HG03039 (cell line): ENCODE data around the gene ABCC6.

Experiments used
- ATAC-seq: cut with Tn5 transposase; IDR thresholded peaks from one replicate; pipeline ENCODE4 v1.9.1; 2021; ENCODE audit warnings: mild to moderate bottlenecking, moderate library complexity; ENCODE audit not compliant: unreplicated experiment

The ABCC6 gene

GRCh38 chr16:16143931-16144330 is 79.4 kb downstream of the ABCC6 start:
- ATAC-seq, result no peak

GRCh38 chr16:16143038-16143763 is 80.1 kb downstream of the ABCC6 start:
- no peak for ATAC-seq

DNA sequence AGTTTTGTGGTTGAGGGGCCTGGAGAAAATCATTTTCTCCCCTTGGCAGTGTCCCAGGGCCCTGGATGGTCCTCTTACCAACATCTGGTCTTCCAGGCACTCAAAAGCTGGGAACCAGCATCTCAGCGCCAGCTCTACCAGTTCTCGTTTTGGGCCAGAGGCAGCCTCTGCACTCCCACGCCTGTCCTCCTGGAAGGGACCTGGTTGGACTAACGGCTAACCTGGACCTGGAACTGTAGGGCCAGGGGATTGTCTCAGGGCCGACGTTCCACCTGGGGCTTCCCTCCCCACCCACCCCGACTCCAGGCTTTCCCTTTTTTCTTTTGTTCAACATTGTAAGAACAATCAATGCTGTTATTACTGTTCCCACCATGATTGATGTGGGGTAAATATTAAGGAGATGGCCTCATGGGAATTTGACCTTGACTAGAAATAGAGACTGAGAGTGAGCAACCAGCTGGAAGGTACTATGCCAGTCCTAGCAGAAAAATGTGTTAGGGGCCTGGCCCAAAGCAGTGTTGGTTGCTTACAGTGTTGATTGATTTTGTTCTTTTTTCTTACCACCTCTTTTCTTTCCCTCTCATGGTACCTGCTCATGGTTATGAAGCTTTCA is 81.4 kb downstream of the ABCC6 start:
- ATAC-seq, result no peak

DNA sequence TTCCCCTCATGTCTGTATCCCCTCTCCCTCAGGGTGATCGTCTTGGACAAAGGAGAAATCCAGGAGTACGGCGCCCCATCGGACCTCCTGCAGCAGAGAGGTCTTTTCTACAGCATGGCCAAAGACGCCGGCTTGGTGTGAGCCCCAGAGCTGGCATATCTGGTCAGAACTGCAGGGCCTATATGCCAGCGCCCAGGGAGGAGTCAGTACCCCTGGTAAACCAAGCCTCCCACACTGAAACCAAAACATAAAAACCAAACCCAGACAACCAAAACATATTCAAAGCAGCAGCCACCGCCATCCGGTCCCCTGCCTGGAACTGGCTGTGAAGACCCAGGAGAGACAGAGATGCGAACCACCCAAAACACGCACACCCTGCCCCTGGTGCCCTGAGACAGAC is 82.2 kb downstream of the ABCC6 start:
- no peak for ATAC-seq

DNA sequence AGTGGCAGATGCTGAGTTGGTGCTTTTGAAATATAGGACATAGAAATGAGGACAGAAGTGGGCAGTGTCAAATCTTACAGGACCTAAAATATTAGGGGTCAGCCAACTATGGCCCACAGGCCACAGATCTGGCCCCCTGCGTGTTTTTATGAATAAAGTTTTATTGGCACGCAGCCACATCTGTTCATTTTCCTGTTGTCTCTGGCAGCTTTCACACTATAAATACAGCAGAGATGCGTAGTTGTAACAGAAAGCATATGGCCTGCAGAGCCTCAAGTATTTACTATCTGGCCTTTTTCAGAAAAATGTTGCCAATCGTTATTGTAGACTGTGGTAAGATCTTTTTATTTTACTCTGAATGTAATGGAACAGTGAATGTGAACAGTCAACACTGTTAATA is 82.8 kb downstream of the ABCC6 start:
- ATAC-seq, result no peak

- ATAC-seq, result no peak
Measured at GRCh38 chr16:16139806-16140205, 83.5 kb downstream of the ABCC6 start.

DNA sequence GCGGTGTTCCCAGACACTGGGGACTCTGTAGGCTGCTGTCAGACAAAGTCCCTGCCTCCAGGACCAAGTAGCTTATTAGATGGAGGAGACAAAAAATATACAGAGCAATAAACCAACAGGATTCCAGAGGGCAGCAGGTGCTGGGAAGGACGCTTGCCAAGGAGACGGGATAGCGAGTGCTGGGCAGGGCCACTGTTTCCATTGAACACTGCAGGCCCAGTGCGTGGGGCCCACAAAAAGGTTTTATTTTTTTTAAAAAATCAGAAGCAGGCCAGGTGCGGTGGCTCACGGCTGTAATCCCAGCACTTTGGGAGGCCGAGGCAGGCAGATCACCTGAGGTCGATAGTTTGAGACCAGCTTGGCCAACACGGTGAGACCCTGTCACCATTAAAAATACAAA is 84.2 kb downstream of the ABCC6 start:
- no peak for ATAC-seq

GRCh38 chr16:16138034-16138635 is 85.2 kb downstream of the ABCC6 start:
- no peak for ATAC-seq

DNA sequence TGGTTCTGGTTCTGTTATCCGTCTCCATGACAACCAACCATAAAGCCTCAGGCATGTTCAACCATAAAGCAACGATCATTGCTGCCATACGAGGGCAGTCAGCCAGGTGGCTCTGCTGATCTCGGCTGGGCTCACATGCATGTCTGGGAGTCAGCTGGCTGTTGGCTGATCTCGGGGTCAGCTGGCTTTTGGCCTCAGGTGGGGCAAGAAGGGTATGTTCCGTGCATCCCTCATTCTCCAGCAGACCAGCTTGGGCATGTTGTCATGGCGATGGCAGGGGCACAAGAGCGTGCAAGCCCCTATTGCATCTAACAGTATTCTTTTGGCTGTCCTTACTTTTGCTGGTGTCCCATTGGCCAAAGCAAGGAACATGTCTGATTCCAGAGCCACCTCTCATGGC is 86.2 kb downstream of the ABCC6 start:
- no peak for ATAC-seq

DNA sequence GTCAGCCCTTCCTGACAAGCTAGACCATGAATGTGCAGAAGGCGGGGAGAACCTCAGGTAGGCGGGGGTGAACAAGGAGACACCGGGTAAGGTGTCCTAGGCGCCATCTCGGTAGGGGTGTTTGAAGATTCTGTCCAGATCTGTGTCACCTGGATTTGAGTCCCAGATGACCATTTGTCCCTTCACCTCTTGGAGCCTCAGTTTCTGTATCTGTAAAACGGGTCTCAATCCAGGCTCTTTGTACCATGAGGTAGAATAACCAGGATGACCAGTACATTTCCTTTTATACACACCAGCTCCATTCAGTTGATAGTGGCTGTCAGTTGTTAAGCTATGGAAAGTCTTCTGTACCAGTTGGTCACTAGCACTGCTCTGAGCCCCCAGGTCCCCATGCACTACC is 86.7 kb downstream of the ABCC6 start:
- ATAC-seq, result no peak

- ATAC-seq, result no peak
Measured at GRCh38 chr16:16133943-16134604, 89.2 kb downstream of the ABCC6 start.

GRCh38 chr16:16131659-16132058 is 91.6 kb downstream of the ABCC6 start:
- no peak for ATAC-seq

GRCh38 chr16:16131204-16131603 is 92.1 kb downstream of the ABCC6 start:
- ATAC-seq, result no peak

DNA sequence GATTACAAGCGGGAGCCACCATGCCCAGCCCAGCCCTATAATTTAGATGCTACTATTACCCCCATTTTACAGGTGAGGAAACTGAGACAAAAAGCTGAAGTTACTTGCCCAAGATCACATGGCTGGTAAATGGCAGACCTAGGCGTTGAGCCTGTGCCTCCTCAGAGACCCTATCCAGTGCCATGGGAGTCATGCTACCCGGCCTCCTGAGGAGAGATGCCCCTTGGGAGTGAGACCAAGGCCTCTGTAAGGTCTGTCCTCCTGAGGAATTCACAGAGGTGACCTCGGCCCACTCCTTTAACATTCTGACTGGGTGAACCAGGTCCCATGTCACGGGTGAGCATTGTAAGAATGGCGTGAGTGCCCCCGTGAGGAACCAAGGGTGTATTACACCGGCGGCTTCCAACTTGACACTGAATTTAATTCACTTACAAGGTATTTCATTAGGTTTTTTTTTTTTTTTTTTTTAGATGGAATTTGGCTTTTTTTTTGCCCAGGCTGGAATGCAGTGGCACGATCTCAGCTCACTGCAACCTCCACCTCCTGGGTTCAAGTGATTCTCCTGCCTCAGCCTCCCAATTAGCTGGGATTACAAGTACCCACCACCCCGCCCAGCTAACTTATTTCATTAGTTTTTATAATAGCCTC is 95.7 kb downstream of the ABCC6 start:
- ATAC-seq, result no peak

GRCh38 chr16:16126896-16127295 is 96.4 kb downstream of the ABCC6 start:
- ATAC-seq, result no peak

- ATAC-seq, result no peak
Measured at GRCh38 chr16:16124974-16125373, 98.3 kb downstream of the ABCC6 start.

GRCh38 chr16:16124438-16124837 is 98.9 kb downstream of the ABCC6 start:
- no peak for ATAC-seq

DNA sequence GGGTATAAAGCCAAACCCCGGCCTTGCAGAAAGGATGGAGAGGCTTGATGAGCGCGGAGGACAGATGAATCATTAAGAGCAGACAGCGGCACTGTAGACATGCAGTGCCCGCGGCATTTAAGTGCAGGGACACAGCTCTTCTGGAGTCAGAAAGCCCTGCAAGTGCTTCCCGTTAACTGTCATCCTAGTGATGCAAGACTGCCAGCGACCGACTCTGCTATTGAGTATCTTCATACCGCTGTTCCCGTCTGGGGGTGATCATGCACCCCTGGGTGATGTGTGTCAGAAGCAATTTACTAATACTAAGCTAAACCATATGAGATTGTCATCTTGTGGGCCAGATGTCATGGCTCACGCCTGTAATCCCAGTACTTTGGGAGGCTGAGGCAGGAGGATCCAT is 101.0 kb downstream of the ABCC6 start:
- no peak for ATAC-seq

DNA sequence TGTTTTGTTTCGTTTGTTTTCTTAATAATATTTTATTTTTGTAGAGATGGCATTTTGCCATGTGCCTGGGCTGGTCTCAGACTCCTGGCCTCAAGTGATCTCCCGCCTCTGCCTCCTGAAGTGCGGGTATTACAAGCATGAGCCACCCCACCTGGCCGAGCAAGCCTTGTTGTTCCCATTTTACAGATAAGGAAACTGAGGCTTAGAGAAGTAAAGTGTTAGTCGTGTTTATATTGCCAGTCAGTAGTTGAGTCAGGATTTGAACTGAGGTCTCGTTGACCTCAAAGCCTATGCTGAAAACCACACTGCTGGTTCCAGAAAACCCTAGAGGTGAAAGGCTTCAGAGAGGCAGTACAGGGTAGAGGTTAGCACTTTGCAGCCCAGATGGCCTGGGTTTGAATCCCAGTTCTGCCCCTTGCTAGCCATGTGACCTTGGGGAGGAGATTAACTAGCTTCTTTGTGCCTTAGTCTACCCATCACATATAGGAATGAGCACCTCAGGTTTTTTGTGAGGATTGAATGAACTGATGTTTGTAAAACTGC is 102.0 kb downstream of the ABCC6 start:
- ATAC-seq, result no peak

DNA sequence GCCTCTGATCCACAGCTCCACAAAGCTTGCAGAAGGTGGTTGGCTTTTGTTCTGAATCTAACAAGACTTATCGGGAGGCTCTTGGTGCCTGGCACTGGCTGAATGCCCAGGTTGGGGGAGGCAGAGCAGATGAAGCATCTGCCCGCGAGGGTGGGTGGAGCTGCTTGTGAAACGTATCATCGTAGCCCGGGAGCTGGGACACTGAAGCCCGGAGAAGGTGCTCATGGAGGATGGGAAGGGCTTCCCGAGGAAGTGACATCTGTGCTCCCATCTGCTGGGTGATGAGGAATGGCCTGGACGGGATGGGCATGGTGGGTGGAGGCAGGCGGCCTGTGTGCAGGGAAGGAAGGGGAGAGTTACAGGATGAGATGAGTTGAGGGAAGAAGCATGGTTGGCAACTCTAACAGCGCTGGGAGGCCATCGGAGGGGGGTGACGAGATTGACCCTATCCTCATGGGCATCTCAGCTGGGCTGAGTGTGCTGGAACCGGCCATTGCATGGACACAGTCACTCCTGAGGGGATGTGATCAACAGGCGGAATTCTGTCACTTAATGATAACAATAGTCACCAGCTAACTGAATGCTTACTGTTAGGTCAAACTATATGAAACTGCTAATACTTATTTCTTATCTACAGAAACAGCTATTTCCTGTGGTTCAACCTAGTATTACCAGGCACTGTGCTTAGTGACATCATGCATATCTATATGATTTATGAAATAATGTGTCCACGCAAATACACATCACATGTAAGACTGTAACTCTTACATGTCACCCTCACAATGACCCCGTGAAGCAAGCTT is 102.7 kb downstream of the ABCC6 start:
- ATAC-seq, result no peak
